CD4-positive, alpha-beta T cell (primary cell): ENCODE data around the gene GRID2. TPM values are rescaled to one million over a fixed set of nuclear protein-coding genes. Genes with fewer than 3 reads are reported as not detected.

ENCODE experiments used
- ATAC-seq: fragments of 200-7000 bp; cut with Tn5 transposase; one replicate; pipeline ENCODE4 v1.10.0; 2022; ENCODE audit warnings: mild to moderate bottlenecking; ENCODE audit not compliant: poor library complexity
- CTCF ChIA-PET: fragments of 350-600 bp; sonication (Branson Sonifier 250); formaldehyde crosslinking; loops from one replicate; lab custom pipeline; 2021; ENCODE audit warnings: antibody characterized with exemption, inconsistent platforms; lab: Charles Lee
- POLR2A ChIA-PET: fragments of 350-600 bp; sonication (Branson Sonifier 250); formaldehyde crosslinking; loops from one replicate; lab custom pipeline; 2021; ENCODE audit warnings: antibody characterized with exemption, inconsistent platforms; lab: Charles Lee
- DNase-seq, 14 experiments: peaks; one replicate each; pipeline ENCODE4 v3.0.0-alpha.2; 2013 to 2020; ENCODE audit warnings: mixed read lengths in 2 of 14
- H3K27ac ChIP-seq, 2 donors: one replicate each; pipeline versions ENCODE4 v1.5.1 to v1.7.0; 2013; ENCODE audit warnings: low read length in 2 of 2, low read depth in 1 of 2, mild to moderate bottlenecking in 1 of 2
- H3K27me3 ChIP-seq, 2 experiments: 1 replicate in 1 of 2; 2 replicates in 1 of 2; pipeline versions ENCODE4 v1.6.1 to v1.7.0; 2013; ENCODE audit warnings: low read length in 2 of 2, control low read depth in 1 of 2, mild to moderate bottlenecking in 1 of 2, moderate library complexity in 1 of 2; ENCODE audit not compliant: insufficient read depth in 2 of 2, control insufficient read depth in 1 of 2
- H3K36me3 ChIP-seq: one replicate; pipeline ENCODE4 v1.6.1; 2013; ENCODE audit warnings: low read length, control low read depth; ENCODE audit not compliant: insufficient read depth
- H3K4me1 ChIP-seq: one replicate; pipeline ENCODE4 v1.6.1; 2013; ENCODE audit warnings: low read length, control low read depth; ENCODE audit not compliant: insufficient read depth
- H3K4me3 ChIP-seq: one replicate; pipeline ENCODE4 v1.5.1; 2013; ENCODE audit warnings: mild to moderate bottlenecking, low read length, moderate library complexity
- H3K9me3 ChIP-seq, 2 experiments: 1 replicate in 1 of 2; 2 replicates in 1 of 2; pipeline versions ENCODE4 v1.6.1 to v1.7.0; 2013; ENCODE audit warnings: low read length in 2 of 2, mild to moderate bottlenecking in 2 of 2, control low read depth in 1 of 2, moderate library complexity in 1 of 2; ENCODE audit not compliant: control insufficient read depth in 1 of 2, insufficient read depth in 1 of 2
- H3K27ac Mint-ChIP-seq: one replicate; pipeline ENCODE4 v1.8.0; 2020; ENCODE audit warnings: mixed read lengths
- H3K27me3 Mint-ChIP-seq: one replicate; pipeline ENCODE4 v1.8.0; 2021; ENCODE audit warnings: mixed read lengths
- H3K36me3 Mint-ChIP-seq: one replicate; pipeline ENCODE4 v1.8.0; 2021; ENCODE audit warnings: low read depth, mixed read lengths
- H3K4me1 Mint-ChIP-seq: one replicate; pipeline ENCODE4 v1.8.0; 2021; ENCODE audit warnings: low read depth, mixed read lengths
- H3K4me3 Mint-ChIP-seq: one replicate; pipeline ENCODE4 v1.8.0; 2020; ENCODE audit warnings: mild to moderate bottlenecking, mixed read lengths
- H3K9me3 Mint-ChIP-seq: one replicate; pipeline ENCODE4 v1.8.0; 2020; ENCODE audit warnings: mixed read lengths
- intact Hi-C, 2 experiments: fragments of 100-400 bp; cut with DNase I in 1 of 2; cut with micrococcal nuclease in 1 of 2; formaldehyde crosslinking; loops; one replicate each; pipeline versions ENCODE4 v1.15.1 to v1.9.0; 2023 to 2025; cut with DNase I, micrococcal nuclease
- total RNA-seq, 174 experiments: library from RNA in 2 of 174; stranded (reverse) in 2 of 174; gene quantifications; one replicate each; pipeline ENCODE4 v1.2.3 and lab custom pipeline; 2021 to 2026
- TF ChIP-seq, protein P1 (sequence below): fragments of 200-600 bp; IDR thresholded peaks from one replicate; pipeline ENCODE4 v1.8.0; 2022; ENCODE audit warnings: antibody characterized with exemption, mild to moderate bottlenecking

Gene GRID2
- total RNA-seq, 2 experiments from 2014 or later = not detected

DNA sequence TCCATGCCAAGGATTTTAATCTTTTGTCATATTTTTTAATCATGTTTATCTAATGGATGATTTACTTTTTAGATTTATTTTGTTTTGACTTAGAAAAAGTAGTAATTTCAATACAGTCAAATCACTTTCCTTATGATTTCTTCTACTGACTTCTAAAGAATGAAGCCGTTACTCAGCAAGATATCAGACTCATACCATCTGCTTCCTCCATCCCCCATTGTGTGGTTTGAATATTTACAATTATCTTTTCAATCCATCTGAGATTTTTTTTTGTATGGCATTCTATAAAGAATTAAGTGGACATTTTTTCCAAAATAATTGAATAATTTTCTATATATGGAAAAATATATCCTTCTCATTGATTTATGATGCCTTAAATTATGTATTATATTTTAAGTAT lies 959.4 kb downstream of the GRID2 start:
- ChIA-PET CTCF (no interaction called here), POLR2A (no interaction called here)
- H3K36me3 ChIP-seq = no peaks in the 10 kb centered on the region
- no peaks in the 10 kb centered on the region for H3K4me1 ChIP-seq
- no peak for ATAC-seq
- Mint-ChIP-seq H3K27ac (no peak overlapping the region), H3K4me3 (no peak overlapping the region), H3K4me1 (no peaks in the 10 kb centered on the region), H3K36me3 (no peaks in the 10 kb centered on the region), H3K27me3 (no peaks in the 10 kb centered on the region), H3K9me3 (no peaks in the 10 kb centered on the region)
- no peak for DNase-seq
- H3K4me3 ChIP-seq = no peak overlapping the region
- TF ChIP-seq, protein P1, sequence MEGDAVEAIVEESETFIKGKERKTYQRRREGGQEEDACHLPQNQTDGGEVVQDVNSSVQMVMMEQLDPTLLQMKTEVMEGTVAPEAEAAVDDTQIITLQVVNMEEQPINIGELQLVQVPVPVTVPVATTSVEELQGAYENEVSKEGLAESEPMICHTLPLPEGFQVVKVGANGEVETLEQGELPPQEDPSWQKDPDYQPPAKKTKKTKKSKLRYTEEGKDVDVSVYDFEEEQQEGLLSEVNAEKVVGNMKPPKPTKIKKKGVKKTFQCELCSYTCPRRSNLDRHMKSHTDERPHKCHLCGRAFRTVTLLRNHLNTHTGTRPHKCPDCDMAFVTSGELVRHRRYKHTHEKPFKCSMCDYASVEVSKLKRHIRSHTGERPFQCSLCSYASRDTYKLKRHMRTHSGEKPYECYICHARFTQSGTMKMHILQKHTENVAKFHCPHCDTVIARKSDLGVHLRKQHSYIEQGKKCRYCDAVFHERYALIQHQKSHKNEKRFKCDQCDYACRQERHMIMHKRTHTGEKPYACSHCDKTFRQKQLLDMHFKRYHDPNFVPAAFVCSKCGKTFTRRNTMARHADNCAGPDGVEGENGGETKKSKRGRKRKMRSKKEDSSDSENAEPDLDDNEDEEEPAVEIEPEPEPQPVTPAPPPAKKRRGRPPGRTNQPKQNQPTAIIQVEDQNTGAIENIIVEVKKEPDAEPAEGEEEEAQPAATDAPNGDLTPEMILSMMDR = no peak
- H3K9me3 ChIP-seq = peaks cover 0 to 8% of the 10 kb centered on the region in 2 experiments
- no peaks in the 10 kb centered on the region for H3K27me3 ChIP-seq
- no peak overlapping the region for H3K27ac ChIP-seq
- intact Hi-C loops = no loop called here

DNA sequence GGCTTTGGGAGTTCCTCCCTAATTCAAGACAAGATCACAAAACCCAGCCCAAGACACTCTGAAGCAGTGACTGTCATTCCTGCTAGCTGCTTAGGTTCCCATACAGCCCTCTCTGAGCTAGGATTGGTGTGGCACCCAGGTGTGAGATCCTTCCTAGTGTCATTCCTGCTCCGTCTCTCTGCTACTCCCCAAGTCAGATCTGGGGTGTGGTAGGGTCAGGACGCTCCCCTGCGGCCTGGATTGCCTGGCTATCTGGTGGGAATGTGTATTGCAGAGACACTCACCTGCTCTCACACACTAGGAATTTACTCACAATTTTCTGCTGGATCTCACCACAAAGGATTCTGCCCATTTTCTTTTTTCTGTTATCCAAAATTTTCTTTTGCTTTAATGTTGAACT lies 964.0 kb downstream of the GRID2 start:
- Histone ChIP-seq H3K4me1 (no peaks in the 10 kb centered on the region), H3K27ac (no peak overlapping the region), H3K9me3 (peaks cover 0 to 8% of the 10 kb centered on the region in 2 experiments), H3K36me3 (no peaks in the 10 kb centered on the region), H3K4me3 (no peak overlapping the region), H3K27me3 (no peaks in the 10 kb centered on the region)
- H3K9me3 Mint-ChIP-seq = no peaks in the 10 kb centered on the region
- no peaks in the 10 kb centered on the region for H3K27me3 Mint-ChIP-seq
- H3K27ac Mint-ChIP-seq = no peak overlapping the region
- no peak for ATAC-seq
- TF ChIP-seq, protein P1 = no peak
- ChIA-PET CTCF (no interaction called here), POLR2A (no interaction called here)
- H3K4me1 Mint-ChIP-seq = no peaks in the 10 kb centered on the region
- DNase-seq = no peak
- H3K36me3 Mint-ChIP-seq = no peaks in the 10 kb centered on the region
- H3K4me3 Mint-ChIP-seq = no peak overlapping the region
- intact Hi-C loops = no loop called here

DNA sequence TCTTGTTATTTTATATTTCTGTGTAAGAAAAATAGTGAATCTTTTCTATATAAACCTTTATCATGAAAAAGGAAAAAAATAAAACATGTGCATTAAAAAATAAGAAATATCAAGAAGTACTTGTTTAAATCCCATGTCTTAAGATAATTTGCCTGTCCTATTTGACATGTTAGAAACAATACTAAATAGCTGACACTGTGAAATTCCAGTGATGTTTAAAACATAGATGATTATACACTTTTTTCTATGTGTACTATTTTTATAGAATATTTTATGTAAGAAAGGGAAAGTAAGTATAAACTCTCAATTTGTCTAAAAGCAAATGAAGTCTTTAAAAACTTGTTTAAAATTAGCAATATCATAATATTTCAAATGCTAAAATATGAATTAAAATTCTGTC lies 981.6 kb downstream of the GRID2 start:
- no peak overlapping the region for H3K4me3 Mint-ChIP-seq
- DNase-seq = no peak
- ATAC-seq = no peak
- H3K4me1 Mint-ChIP-seq = no peaks in the 10 kb centered on the region
- POLR2A ChIA-PET = no interaction called here
- no peaks in the 10 kb centered on the region for H3K4me1 ChIP-seq
- no peak overlapping the region for H3K4me3 ChIP-seq
- TF ChIP-seq, protein P1 = no peak
- CTCF ChIA-PET = no interaction called here
- H3K27me3 Mint-ChIP-seq = no peaks in the 10 kb centered on the region
- no peaks in the 10 kb centered on the region for H3K27me3 ChIP-seq
- intact Hi-C loops = no loop called here
- H3K9me3 ChIP-seq = no peaks in the 10 kb centered on the region
- no peaks in the 10 kb centered on the region for H3K36me3 ChIP-seq
- no peak overlapping the region for H3K27ac Mint-ChIP-seq
- H3K9me3 Mint-ChIP-seq = no peaks in the 10 kb centered on the region
- no peak overlapping the region for H3K27ac ChIP-seq
- H3K36me3 Mint-ChIP-seq = no peaks in the 10 kb centered on the region
